OCI-LY3 (cell line): ENCODE data around the gene SLC23A3.
"Not testable (repeated sequence)": the region's sequence is repeated elsewhere in the genome, so short reads cannot be mapped to it uniquely, and the experiment has no call there.

ENCODE experiments used
- EZH2phosphoT487 ChIP-seq: fragments of 200-600 bp; shearing (Covaris generic); IDR thresholded peaks from 2 replicates; pipeline ENCODE4 v1.6.1; 2018; ENCODE audit warnings: antibody characterized with exemption, mixed run types, low read depth
- TF ChIP-seq, protein P1 (sequence below): fragments of 200-600, 300-600 bp; sonication (generic); IDR thresholded peaks from 2 replicates; pipeline ENCODE4 v1.5.1; 2014; ENCODE audit warnings: antibody characterized with exemption, low read length, low read depth

GRCh38 chr2:219201331-219201730 is 31.5 kb upstream of the SLC23A3 start:
- TF ChIP-seq, protein P1, sequence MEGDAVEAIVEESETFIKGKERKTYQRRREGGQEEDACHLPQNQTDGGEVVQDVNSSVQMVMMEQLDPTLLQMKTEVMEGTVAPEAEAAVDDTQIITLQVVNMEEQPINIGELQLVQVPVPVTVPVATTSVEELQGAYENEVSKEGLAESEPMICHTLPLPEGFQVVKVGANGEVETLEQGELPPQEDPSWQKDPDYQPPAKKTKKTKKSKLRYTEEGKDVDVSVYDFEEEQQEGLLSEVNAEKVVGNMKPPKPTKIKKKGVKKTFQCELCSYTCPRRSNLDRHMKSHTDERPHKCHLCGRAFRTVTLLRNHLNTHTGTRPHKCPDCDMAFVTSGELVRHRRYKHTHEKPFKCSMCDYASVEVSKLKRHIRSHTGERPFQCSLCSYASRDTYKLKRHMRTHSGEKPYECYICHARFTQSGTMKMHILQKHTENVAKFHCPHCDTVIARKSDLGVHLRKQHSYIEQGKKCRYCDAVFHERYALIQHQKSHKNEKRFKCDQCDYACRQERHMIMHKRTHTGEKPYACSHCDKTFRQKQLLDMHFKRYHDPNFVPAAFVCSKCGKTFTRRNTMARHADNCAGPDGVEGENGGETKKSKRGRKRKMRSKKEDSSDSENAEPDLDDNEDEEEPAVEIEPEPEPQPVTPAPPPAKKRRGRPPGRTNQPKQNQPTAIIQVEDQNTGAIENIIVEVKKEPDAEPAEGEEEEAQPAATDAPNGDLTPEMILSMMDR = not testable (repeated sequence)
- not testable (repeated sequence) for TF ChIP-seq EZH2phosphoT487
